NCI-H2227 (cell line): ENCODE measurements around the gene RAMP3.

Experiments used
- DNase-seq: peaks from one replicate; lab custom pipeline; 2025; ENCODE audit not compliant: unreplicated experiment; lab: John Stamatoyannopoulos, UW

The RAMP3 gene

GRCh38 chr7:45219801-45220435, 62.3 kb downstream of the RAMP3 start:
- DNase-seq, result no peak

GRCh38 chr7:45220846-45221618, 63.4 kb downstream of the RAMP3 start:
- no peak for DNase-seq

GRCh38 chr7:45221896-45222604, 64.5 kb downstream of the RAMP3 start:
- DNase-seq, result no peak

- DNase-seq, result no peak
Observed at GRCh38 chr7:45223078-45223477, 65.5 kb downstream of the RAMP3 start.

- DNase-seq, result no peak
Observed at GRCh38 chr7:45223728-45224630, 66.4 kb downstream of the RAMP3 start.

- no peak for DNase-seq
Observed at GRCh38 chr7:45224832-45225231, 67.2 kb downstream of the RAMP3 start.

- DNase-seq, result no peak
Observed at GRCh38 chr7:45225311-45225947, 67.8 kb downstream of the RAMP3 start.

GRCh38 chr7:45225948-45226335, 68.4 kb downstream of the RAMP3 start:
- DNase-seq, result no peak

- no peak for DNase-seq
Observed at GRCh38 chr7:45229156-45229920, 71.7 kb downstream of the RAMP3 start.

GRCh38 chr7:45230083-45230482, 72.5 kb downstream of the RAMP3 start:
- DNase-seq, result no peak

- DNase-seq, result no peak
Observed at GRCh38 chr7:45230611-45231165, 73.1 kb downstream of the RAMP3 start.

- no peak for DNase-seq
Observed at GRCh38 chr7:45233249-45233775, 75.7 kb downstream of the RAMP3 start.
